A549 (cell line): ENCODE results near the gene GTPBP6.

Source experiments
- CEBPB ChIP-seq, 2 experiments: fragments of >200 bp in 1 of 2; sonication (Bioruptor Twin) in 1 of 2; formaldehyde crosslinking in 1 of 2; IDR thresholded peaks; 2 replicates each; pipeline ENCODE4 v1.6.1; 2012 to 2016
- EP300 ChIP-seq, 2 experiments: fragments of >200 bp; sonication (Bioruptor Twin); formaldehyde crosslinking; IDR thresholded peaks; 2 replicates in 1 of 2; 3 replicates in 1 of 2; pipeline ENCODE4 v1.6.1; 2016 to 2017
- POLR2A ChIP-seq: IDR thresholded peaks from 2 replicates; pipeline ENCODE4 v1.6.1; 2012; ENCODE audit warnings: mild to moderate bottlenecking, low read length
- TF ChIP-seq, protein P1 (sequence below): fragments of >200 bp; sonication (Bioruptor Twin); formaldehyde crosslinking; IDR thresholded peaks from 3 replicates; pipeline ENCODE4 v1.5.1; 2016

DNA sequence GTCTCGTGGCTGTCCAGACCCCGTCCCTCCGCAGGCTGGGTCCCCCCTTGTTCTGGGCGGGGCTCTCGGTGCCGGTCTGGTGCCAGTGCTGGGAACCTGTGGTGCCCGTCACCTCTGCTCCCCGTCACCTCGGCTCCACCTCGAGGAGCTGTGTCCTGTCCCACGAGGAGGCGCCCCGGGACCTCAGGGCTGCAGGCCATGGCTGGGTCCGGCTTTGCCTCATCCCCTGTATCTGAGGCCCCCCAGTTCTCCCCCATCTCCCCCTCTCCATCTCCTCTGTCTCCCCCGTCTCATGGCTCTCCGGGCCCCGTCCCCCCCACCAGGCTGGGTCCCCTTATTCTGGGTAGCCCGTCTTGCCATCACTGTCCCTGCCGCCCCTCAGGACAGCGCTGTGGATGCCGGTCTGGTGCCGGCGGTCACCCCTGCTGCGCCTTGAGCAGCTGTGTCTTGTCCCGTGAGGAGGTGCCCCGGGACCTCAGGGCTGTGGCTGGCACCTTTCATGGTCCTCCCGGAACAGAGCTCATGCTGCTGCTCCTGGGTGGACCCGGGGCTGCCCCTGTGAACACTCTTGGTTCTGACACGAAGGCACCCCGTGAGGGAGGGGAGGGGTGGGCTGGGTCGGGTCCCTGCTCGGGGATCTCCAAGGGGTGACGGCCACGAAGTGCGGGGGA lies 13.4 kb upstream of the GTPBP6 start:
- TF ChIP-seq POLR2A (no peak), EP300 (IDR thresholded peaks at IDR 0.05) (no peak), CEBPB (IDR thresholded peaks at IDR 0.05) (no peak)
- TF ChIP-seq, protein P1, sequence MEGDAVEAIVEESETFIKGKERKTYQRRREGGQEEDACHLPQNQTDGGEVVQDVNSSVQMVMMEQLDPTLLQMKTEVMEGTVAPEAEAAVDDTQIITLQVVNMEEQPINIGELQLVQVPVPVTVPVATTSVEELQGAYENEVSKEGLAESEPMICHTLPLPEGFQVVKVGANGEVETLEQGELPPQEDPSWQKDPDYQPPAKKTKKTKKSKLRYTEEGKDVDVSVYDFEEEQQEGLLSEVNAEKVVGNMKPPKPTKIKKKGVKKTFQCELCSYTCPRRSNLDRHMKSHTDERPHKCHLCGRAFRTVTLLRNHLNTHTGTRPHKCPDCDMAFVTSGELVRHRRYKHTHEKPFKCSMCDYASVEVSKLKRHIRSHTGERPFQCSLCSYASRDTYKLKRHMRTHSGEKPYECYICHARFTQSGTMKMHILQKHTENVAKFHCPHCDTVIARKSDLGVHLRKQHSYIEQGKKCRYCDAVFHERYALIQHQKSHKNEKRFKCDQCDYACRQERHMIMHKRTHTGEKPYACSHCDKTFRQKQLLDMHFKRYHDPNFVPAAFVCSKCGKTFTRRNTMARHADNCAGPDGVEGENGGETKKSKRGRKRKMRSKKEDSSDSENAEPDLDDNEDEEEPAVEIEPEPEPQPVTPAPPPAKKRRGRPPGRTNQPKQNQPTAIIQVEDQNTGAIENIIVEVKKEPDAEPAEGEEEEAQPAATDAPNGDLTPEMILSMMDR, result no peak
